Fibroblast of lung (primary cell): ENCODE measurements around the gene TNKS1BP1. TPM values are rescaled to one million over a fixed set of nuclear protein-coding genes. Genes with fewer than 3 reads are reported as not detected.
"Not testable (repeated sequence)": the region's sequence is repeated elsewhere in the genome, so short reads cannot be mapped to it uniquely, and the experiment has no call there.

Experiments used
- DNase-seq, 2 donors: peaks; one replicate each; pipeline versions ENCODE4 v3.0.0 to v3.0.0-alpha.2; 2010; ENCODE audit warnings: low read depth in 2 of 2
- H2AFZ ChIP-seq: 2 replicates; pipeline ENCODE4 v1.5.1; 2012; ENCODE audit warnings: low read length, control low read depth, inconsistent platforms
- H3K27ac ChIP-seq: 2 replicates; pipeline ENCODE4 v1.5.1; 2011; ENCODE audit warnings: low read length, control low read depth; ENCODE audit not compliant: insufficient read depth
- H3K27me3 ChIP-seq: 2 replicates; pipeline ENCODE4 v1.5.1; 2011; ENCODE audit warnings: mild to moderate bottlenecking, low read length; ENCODE audit not compliant: control insufficient read depth, insufficient read depth
- H3K36me3 ChIP-seq: 2 replicates; pipeline ENCODE4 v1.5.1; 2011; ENCODE audit warnings: low read length; ENCODE audit not compliant: control insufficient read depth, insufficient read depth
- H3K4me1 ChIP-seq: 2 replicates; pipeline ENCODE4 v1.5.1; 2011; ENCODE audit warnings: low read length; ENCODE audit not compliant: control insufficient read depth, insufficient read depth; ENCODE audit errors: extremely low read depth
- H3K4me2 ChIP-seq: 2 replicates; pipeline ENCODE4 v1.5.1; 2011; ENCODE audit warnings: low read length, control low read depth; ENCODE audit not compliant: insufficient read depth; ENCODE audit errors: extremely low read depth
- H3K4me3 ChIP-seq, 4 experiments: fragments of 200-600 bp in 1 of 4; sonication (generic) in 1 of 4; replicated peaks in 1 of 4; 2 replicates each; pipeline ENCODE4 v1.5.1; 2011 to 2016; ENCODE audit warnings: low read length in 4 of 4, low read depth in 3 of 4, mild to moderate bottlenecking in 3 of 4, control low read depth in 2 of 4, inconsistent platforms in 1 of 4, mixed read lengths in 1 of 4; ENCODE audit not compliant: insufficient read depth in 1 of 4; ENCODE audit errors: control extremely low read depth in 1 of 4
- H3K79me2 ChIP-seq: 2 replicates; pipeline ENCODE4 v1.5.1; 2012; ENCODE audit warnings: mild to moderate bottlenecking, low read length, inconsistent platforms; ENCODE audit not compliant: control insufficient read depth, insufficient read depth
- H3K9ac ChIP-seq: 2 replicates; pipeline ENCODE4 v1.5.1; 2011; ENCODE audit warnings: mild to moderate bottlenecking, low read length, control low read depth; ENCODE audit not compliant: insufficient read depth
- H3K9me3 ChIP-seq: 2 replicates; pipeline ENCODE4 v1.5.1; 2012; ENCODE audit warnings: low read depth, low read length; ENCODE audit not compliant: control insufficient read depth, insufficient read depth
- H4K20me1 ChIP-seq: 2 replicates; pipeline ENCODE4 v1.5.1; 2011; ENCODE audit warnings: low read length; ENCODE audit not compliant: control insufficient read depth, insufficient read depth; ENCODE audit errors: extremely low read depth
- CTCF ChIP-seq, 2 donors: IDR thresholded peaks in 1 of 2; conservative IDR thresholded peaks in 1 of 2; 1 replicate in 1 of 2; 2 replicates in 1 of 2; pipeline ENCODE4 v1.5.1; 2011 to 2012; ENCODE audit warnings: low read length in 2 of 2, control low read depth in 1 of 2, inconsistent platforms in 1 of 2, low read depth in 1 of 2, mild to moderate bottlenecking in 1 of 2
- EZH2 ChIP-seq: IDR thresholded peaks from 2 replicates; pipeline ENCODE4 v1.5.1; 2012; ENCODE audit warnings: low read length, control low read depth, mild to moderate bottlenecking; ENCODE audit errors: missing control alignments
- polyA plus RNA-seq, 2 donors: library from polyadenylated mRNA; depleted of rRNA in 1 of 2; stranded (reverse) in 1 of 2; unstranded in 1 of 2; fragments of >200 nt; gene quantifications; 2 replicates each; pipeline ENCODE4 v1.2.1, GENCODE V29; 2011 to 2012; ENCODE audit warnings: missing spikeins in 1 of 2
- total RNA-seq: library from RNA; depleted of rRNA; stranded (reverse); fragments of >200 nt; gene quantifications from 2 replicates; pipeline ENCODE4 v1.2.1, GENCODE V29; 2014

The TNKS1BP1 gene
- total and polyA plus RNA-seq, 2 donors (not counting 1 experiment from before 2014, with no cell fraction given): 70.2 to 111 TPM

GRCh38 chr11:57299150-57299737, 25.5 kb downstream of the TNKS1BP1 start:
- Histone ChIP-seq H3K27me3 (no peaks in the 10 kb centered on the region), H4K20me1 (no peaks in the 10 kb centered on the region), H3K4me2 (no peak overlapping the region), H3K36me3 (peaks cover 45% of the 10 kb centered on the region), H3K27ac (no peak overlapping the region), H3K9ac (no peak overlapping the region), H3K4me3 (no peak overlapping the region), H3K79me2 (peaks cover 13% of the 10 kb centered on the region), H3K4me1 (peaks cover 1% of the 10 kb centered on the region), H2AFZ (no peak overlapping the region), H3K9me3 (no peaks in the 10 kb centered on the region)
- DNase-seq: no peak
- TF ChIP-seq CTCF (conservative IDR thresholded peaks at IDR 0.05 in 1 of 2, IDR thresholded peaks at IDR 0.05 in 1 of 2; ENCODE audit: low read depth in 1 of 2, low read length in 2 of 2) (no peak), EZH2 (no peak)

GRCh38 chr11:57297221-57297620, 27.5 kb downstream of the TNKS1BP1 start:
- Histone ChIP-seq H4K20me1 (no peaks in the 10 kb centered on the region), H3K79me2 (no peaks in the 10 kb centered on the region), H3K27me3 (no peaks in the 10 kb centered on the region), H2AFZ (no peak overlapping the region), H3K36me3 (peaks cover 33% of the 10 kb centered on the region), H3K9ac (no peak overlapping the region), H3K4me3 (no peak overlapping the region), H3K27ac (no peak overlapping the region), H3K4me1 (no peaks in the 10 kb centered on the region), H3K9me3 (no peaks in the 10 kb centered on the region), H3K4me2 (no peak overlapping the region)
- DNase-seq: no peak
- TF ChIP-seq EZH2 (no peak), CTCF (conservative IDR thresholded peaks at IDR 0.05 in 1 of 2, IDR thresholded peaks at IDR 0.05 in 1 of 2; ENCODE audit: low read depth in 1 of 2, low read length in 2 of 2) (no peak)

- not testable (repeated sequence) for H2AFZ ChIP-seq, H4K20me1 ChIP-seq, H3K4me3 ChIP-seq, H3K4me2 ChIP-seq, H3K4me1 ChIP-seq, H3K9ac ChIP-seq, H3K27me3 ChIP-seq, H3K27ac ChIP-seq, H3K9me3 ChIP-seq, H3K79me2 ChIP-seq
- H3K36me3 ChIP-seq: peaks cover 24% of the 10 kb centered on the region
- DNase-seq: peak in 1 of 2 donors; percentile 12
Measured at GRCh38 chr11:57296205-57296604, 28.5 kb downstream of the TNKS1BP1 start.
